GM18526 (cell line): ENCODE results near the gene SLC31A2.

Experiments
- POLR2A ChIP-seq: IDR thresholded peaks from 3 replicates; pipeline ENCODE4 v1.6.1; 2011; ENCODE audit not compliant: insufficient read length; ENCODE audit errors: extremely low read depth

SLC31A2 gene

DNA sequence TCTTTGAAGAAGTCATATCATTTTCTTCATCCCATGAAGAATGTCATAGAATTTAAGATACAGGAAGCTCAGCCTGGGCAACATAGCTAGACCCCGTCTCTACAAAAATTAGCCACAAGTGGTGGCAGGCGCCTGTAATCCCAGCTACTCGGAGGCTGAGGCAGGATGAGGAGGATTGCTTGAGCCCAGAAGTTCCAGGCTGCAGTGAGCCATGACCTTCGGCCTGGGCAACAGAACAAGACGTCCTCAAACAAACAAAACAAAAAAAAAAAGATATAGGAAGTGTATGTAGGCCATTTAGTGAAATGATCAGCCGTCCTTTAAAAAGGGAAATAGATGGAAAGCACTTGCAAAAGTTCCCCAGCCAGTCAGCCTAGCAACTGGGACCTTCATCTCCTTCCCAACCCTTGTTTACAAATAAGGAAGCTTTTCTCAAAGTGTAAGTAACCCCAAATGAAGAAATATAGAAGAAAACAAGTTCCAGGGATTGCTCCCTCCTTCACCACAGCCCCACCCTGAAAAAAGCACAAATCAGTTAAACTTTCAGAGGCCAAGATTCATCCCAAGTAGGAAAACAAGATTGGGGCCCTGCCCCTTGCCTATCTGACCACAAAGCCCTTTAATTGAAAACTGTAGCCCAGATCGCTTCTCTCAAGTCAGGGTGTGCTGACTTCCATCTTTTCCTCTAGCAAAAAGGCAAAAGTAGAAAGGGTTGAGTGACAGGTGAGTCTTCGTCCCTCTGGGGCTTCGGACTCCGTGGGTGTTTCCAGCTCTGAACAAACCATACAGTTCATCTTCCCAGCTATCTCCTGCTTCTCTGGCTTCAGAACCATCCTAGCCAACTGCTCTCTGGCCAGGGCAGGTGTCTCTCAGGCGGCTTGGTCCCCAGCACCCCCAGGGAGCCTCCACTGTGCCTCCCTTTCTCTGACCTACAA, 1.2 kb downstream of the SLC31A2 start:
- TF ChIP-seq POLR2A = no peak

DNA sequence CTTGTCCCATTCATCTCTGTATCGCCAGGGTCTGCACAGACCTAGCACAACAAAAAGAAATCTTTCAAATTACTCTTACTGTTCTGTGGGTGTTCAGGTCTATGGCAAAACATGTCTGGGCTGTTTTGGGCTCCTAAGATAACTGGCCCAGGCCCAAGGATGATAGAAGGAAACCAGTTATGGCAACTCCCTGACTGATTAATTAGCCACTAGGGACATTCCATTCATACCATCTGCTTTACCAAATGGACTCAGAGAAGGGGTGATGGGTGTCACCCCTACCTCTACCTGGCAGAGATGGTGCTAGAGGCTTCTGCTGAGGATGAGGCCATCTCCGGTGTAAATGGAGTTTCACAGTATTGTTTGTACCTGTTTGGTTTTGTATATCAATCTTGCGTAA, 1.9 kb downstream of the SLC31A2 start:
- no peak for TF ChIP-seq POLR2A

DNA sequence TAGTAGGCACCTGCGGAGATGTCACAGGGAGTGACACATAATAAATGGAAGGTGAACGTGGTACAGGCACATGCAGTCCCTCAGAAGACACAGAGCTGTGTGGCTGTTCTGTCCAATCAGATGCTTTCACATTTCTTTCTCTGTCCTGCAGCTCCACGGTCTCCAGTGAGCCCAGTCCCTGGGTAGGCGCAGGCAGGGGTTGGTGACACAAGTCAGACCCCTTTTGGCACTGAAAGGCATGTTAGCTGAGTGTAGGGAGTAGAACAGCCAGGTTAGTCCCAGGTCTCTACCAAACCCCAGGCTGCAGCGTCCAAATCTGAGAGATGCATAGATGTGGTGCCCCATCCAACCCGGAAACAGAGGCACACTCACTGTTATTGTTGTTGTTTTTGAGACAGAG, 2.8 kb downstream of the SLC31A2 start:
- no peak for TF ChIP-seq POLR2A

DNA sequence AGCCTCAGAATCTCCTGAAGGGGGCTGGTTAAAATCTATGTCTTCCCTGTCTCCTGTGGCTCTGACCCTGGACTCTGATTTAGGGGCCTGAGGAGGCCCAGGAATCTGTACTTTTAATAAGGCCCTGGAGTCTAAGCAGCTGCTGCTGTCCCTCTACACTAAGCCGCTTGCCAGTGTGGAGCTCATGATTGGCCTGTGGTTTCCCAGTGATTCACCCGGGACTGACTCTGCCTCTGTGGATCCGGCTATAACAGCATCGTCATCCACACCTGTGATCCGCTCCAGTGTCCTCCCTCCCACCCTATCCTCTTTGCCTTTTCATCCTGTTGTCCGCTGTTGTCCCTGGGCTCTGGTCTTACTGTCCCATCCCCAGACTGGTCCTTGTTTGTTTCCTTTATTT, 3.7 kb downstream of the SLC31A2 start:
- TF ChIP-seq POLR2A = no peak

DNA sequence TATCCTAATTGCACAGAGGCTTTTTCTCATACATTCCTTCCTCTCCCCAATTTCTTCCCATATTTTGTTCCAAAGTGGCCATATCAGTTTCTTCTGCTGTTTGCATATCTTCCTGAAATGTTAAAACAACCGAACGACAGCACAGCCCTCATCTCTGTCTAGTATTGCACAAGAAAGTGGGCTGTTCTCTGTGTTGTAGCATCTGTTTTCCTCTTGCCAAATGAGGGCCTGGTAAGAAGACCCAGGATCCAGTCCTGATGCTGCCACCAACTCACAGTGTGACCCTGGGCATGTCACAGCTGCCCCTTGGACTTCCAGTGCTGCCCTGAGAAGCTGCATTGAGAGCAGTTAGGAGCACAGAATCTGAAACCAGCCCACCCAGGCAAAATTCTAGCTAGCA, 4.1 kb downstream of the SLC31A2 start:
- TF ChIP-seq POLR2A = no peak

DNA sequence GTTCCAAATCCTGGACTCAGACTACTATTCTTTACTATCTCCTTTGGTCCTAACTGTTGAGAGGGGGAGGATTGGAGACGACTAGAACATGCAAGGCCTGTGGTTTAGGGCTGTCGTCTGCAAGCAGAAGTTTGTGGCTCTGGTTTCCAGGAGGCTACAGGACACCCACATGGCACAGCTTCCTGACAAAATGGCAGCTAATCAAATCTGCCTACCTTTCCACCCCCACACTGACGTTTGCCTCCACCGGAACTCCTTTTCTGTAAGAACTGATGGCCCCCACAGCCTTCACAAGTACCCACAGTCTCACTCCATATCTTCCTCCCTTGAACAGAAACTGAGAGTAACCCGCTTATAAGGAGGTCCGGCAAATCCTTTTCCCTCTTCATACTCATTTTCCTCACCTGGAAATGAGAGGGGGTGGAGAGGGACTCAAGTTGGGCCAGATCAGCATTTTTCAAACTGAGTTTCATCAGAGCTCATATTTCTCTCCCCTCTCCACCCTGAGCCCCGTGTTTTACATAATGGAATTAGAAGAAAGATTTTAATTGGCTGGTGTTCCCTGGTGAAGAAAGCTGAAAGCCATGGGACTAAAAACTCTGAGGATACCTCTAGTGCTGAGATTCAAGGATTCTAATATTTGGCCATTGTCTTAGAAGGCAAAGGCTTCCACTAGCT, 5.2 kb downstream of the SLC31A2 start:
- no peak for TF ChIP-seq POLR2A

DNA sequence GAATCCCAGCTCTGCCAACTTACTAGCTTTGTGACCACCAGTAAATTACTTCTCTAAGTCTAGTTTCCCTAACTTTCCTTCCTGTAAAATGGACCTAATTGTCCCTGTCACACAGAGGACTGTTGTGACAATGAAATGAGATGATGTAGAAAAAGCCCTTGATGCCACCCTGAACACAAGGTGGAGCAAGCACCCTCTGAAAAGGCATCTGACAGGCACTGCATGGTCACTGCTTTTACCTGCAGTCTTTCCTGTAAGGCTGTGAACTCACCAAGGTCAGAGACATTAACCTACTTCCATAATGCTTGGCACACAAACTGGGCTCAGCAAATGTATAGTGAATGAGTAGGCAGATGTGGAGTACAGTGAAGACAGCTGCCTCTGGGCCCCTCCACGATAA, 6.1 kb downstream of the SLC31A2 start:
- TF ChIP-seq POLR2A = no peak

DNA sequence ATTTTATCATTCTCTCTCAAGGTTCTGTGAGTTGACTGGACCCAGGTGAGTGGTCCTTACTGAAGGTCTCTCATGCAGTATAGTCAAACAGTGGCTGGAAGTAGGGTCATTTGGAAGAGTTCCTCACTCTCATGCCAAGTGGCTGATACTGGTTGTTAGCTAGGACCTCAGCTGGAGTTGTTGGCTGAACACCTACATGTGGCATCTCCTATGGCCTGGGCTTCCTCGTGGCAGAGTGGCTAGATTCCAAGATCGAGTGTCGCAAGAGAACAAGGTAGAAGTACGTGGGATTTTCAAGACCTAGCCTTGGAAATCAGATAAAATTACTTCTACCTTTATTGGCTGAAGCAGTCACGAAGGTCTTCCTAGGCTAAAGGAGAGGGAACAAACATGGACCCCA, 7.6 kb downstream of the SLC31A2 start:
- TF ChIP-seq POLR2A = no peak

DNA sequence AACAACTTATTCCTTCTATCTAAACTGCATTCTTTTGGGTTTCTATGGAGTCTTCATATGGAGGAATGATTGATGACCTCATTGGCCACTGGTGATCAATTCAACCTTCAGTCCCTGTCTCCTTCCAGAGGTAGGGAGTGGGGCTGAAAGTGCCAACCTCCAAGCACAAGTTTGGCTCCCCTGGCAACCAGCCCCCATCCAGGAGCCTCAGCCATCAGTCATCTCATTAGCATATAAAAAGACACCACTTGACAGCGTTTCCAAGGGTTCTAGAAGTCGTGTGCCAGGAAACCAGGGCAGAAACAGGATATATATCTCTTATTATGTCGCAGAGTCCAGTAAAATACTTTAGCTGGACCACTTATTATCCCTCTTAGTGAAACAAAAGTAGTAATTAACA, 9.8 kb downstream of the SLC31A2 start:
- no peak for TF ChIP-seq POLR2A

DNA sequence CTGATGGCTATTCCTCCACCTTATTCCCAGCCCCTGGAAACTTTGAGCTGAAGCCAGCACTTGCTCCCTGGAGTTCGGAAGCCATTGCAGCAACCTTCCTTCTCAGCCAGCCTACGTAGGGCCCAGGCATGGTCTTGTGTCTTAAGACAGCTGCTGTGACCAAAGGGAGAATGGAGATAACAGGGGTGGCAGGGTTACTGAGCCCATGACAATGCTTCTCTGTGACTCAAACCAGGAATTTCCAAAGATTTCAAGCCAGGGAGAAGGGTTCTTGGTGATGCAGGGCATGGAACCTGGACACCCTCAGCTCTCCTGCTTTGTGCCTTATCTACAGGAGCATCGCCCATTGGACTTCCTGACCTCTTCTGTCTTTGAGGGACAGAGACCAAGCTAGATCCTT, 12.2 kb downstream of the SLC31A2 start:
- TF ChIP-seq POLR2A = no peak

DNA sequence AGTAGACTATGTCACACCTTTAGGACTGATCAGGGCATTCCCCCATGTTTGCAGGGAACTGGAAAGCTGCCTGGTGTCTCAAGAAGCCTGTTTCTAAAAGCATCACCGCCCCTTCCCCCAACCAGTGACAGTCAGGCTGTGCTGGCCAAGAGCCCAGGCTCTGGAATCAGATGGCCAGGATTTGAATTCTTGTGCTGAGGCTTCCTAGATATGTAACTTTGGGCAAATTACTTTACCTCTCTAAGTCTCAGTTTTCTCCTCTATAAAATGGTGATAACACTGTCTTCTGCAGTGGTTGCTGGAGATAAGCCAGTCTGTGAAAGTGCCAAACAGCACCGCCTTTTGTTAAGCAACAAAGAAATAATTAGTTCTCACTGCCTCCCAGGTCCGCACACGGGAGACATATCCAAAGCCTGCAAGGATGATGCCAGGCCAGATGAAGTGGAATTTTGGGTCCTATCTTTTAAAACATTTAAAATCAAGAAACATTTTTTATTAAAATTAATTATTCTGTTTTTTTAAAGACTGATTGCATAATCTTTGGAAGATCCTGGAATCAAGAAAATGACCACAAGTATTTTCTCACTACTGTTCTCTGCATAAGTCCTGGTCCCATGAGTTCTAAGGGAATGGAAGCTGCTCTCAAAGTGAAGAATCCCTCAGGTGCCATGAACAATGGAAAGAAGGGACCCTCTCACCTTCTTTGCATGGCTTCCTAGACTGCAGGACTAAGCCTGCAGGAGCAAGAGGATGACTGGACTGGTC, 13.9 kb downstream of the SLC31A2 start:
- TF ChIP-seq POLR2A = no peak

DNA sequence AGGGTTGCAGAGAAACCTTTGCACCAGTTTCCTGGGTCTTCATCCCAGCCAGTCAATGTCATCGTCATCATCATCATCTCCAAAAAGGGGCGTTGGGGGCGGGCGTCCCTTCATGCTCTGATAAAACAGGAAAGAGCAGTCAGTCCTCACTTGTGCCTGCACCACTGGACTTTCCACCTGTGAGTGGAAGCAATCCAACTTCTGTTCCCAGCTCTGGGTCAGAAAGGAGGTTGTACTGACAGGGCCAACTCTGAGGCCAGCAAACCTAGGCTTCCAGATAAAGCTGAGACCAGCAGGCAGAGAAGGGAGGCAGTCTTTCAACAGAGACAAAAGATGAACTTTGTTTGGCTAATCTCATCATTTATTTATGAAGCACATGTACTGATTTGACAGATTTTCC, 15.2 kb downstream of the SLC31A2 start:
- no peak for TF ChIP-seq POLR2A

DNA sequence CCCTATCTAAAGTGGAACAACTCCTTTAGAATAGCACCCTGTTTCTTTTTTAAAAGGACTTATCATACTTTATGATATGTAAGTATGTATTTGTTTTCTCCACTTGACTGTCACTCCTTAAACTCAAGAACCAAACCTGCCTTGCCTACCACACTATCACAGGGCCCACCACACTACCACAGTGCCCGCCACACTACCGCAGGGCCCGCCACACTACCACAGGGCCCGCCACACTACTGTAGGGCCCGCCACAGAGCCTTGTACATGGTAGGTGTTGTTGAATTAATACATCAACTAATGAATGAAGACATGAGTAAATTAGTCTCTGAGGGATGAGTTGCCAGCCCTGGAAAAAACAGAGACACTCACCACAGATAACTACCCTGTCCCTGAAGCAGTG, 18.0 kb downstream of the SLC31A2 start:
- no peak for TF ChIP-seq POLR2A

DNA sequence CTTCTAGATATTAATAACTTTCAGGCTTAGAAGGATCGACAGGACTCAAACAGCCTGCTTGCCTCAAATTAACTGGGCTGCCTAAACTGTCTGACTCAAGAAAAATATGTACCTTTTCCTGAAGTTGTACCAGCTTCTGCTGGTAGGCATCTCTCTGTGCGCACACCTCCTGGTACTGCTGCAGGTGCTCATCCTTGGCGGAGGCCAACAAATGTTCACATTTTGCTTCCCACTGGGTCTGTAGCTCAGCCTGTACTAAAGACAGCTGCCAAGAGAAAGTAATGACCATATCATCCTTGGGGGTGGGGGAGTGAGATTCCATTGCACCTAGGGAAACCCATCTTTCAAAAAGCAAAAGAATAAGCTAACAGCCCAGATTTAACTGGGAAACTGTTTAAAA, 22.5 kb downstream of the SLC31A2 start:
- no peak for TF ChIP-seq POLR2A

DNA sequence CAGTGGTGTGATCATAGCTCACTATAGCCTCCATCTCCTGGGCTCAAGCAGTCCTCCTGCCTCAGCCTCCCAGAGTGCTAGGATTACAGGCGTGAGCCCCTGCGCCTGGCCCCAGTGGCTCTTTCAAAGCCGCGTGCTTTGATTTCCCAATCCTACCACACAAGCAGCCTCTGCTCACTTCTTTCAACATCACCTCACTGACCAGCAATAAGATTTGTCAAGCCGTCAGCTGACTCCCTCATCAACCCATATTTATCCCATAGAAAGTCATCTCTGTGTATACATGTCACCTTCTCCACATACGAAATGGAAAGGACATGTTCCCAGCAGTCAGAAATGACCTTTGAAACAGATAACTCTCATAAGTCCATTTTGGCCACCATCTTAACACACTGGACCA, 26.0 kb downstream of the SLC31A2 start:
- no peak for TF ChIP-seq POLR2A

DNA sequence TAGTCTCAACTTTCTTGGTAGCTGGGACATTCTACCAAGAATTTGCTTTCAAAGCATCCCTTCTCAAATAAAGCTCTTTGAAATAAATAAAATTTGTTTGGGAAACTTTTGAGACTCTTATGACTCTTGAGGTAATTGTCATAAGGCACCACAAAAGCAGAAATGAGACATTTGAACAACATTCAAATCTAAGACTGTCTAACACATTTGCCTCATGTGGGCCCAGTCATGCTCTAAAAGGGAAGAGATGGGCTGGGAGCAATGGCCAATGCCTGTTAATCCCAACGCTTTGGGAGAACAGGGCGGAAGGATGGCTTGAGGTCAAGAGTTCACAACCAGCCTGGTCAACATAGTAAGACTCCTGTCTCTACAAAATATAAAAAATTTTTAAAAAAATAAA, 26.4 kb downstream of the SLC31A2 start:
- TF ChIP-seq POLR2A = no peak

DNA sequence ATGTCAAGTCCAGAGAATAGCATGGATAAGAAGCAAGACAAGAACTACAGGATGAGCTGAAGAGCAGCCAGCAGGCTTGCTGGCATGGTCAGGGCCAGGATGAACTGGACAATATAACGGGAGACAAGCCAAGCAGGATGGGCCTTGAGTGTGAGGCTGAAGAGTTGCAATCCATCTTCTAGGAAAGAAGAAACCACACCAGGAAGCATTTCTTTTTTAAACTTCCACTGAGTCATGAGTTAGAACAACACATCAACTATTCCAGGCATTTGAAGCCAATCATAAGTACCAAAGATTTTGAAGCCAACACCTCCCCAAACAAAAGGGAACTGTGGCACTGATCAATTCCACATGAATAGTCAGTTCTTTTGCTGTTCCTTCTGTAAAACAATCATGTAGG, 27.3 kb downstream of the SLC31A2 start:
- TF ChIP-seq POLR2A = no peak

DNA sequence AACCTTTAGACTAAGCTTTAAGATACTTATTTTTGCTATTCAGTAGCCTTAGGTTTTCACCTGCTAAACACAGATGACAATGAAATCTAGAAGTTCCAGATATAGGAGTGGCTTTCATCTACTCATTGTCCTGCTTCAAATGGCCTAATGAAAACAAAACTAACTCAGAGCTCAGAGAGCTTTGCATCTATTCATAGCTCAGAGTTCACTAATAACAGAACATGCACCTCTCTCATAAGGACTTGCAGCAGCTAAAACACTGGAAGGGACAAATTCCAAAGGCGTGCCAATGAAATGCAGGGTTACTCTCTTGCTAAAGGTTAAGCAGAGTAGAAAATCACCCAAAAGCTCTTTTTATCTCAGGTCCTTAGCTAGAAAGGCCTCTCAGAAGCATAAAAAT, 29.0 kb downstream of the SLC31A2 start:
- TF ChIP-seq POLR2A = no peak
